Naive B cell (primary cell): ENCODE measurements around the gene BCL7B. TPM values are rescaled to one million over a fixed set of nuclear protein-coding genes. Genes with fewer than 3 reads are reported as not detected.
"Not testable (repeated sequence)": the region's sequence is repeated elsewhere in the genome, so short reads cannot be mapped to it uniquely, and the experiment has no call there.

Experiments
- ATAC-seq, 2 donors: fragments of 150-1000 bp; cut with Tn5 transposase; 2 replicates each; pipeline ENCODE4 v1.10.0; 2021; ENCODE audit warnings: low read depth in 2 of 2, mild to moderate bottlenecking in 2 of 2, moderate library complexity in 2 of 2
- DNase-seq: peaks from one replicate; pipeline ENCODE4 v3.0.0; 2022
- H3K27ac Mint-ChIP-seq, 6 donors: one replicate each; pipeline ENCODE4 v1.8.0; 2020 to 2022; ENCODE audit warnings: mild to moderate bottlenecking in 6 of 6, mixed read lengths in 6 of 6, moderate library complexity in 5 of 6, inconsistent platforms in 2 of 6
- H3K27me3 Mint-ChIP-seq, 3 donors: one replicate each; pipeline ENCODE4 v1.8.0; 2021 to 2022; ENCODE audit warnings: mixed read lengths in 3 of 3, mild to moderate bottlenecking in 1 of 3
- H3K36me3 Mint-ChIP-seq, 2 donors: one replicate each; pipeline ENCODE4 v1.8.0; 2020 to 2022; ENCODE audit warnings: mixed read lengths in 2 of 2, inconsistent platforms in 1 of 2, mild to moderate bottlenecking in 1 of 2
- H3K4me1 Mint-ChIP-seq, 3 donors: one replicate each; pipeline ENCODE4 v1.8.0; 2020 to 2022; ENCODE audit warnings: mixed read lengths in 3 of 3, inconsistent platforms in 1 of 3, mild to moderate bottlenecking in 1 of 3, moderate library complexity in 1 of 3
- H3K4me3 Mint-ChIP-seq, 8 donors: one replicate each; pipeline ENCODE4 v1.8.0; 2020 to 2022; ENCODE audit warnings: mild to moderate bottlenecking in 8 of 8, mixed read lengths in 8 of 8, moderate library complexity in 8 of 8, inconsistent platforms in 2 of 8
- H3K9me3 Mint-ChIP-seq, 7 donors: one replicate each; pipeline ENCODE4 v1.8.0; 2020 to 2022; ENCODE audit warnings: mixed read lengths in 7 of 7, mild to moderate bottlenecking in 5 of 7, inconsistent platforms in 2 of 7, moderate library complexity in 1 of 7
- polyA plus RNA-seq, 6 donors: library from polyadenylated mRNA; unstranded; fragments of 300-500 nt; fragmentation: Illumina TruSeq; gene quantifications; one replicate each; pipeline ENCODE4 v1.2.3, GENCODE V29; 2021; ENCODE audit warnings: low read depth in 6 of 6

BCL7B gene
- polyA plus RNA-seq, 6 donors from 2014 or later: 83.3 to 112 (median 88.9) TPM

GRCh38 chr7:73495507-73495906 lies 62.0 kb downstream of the BCL7B start:
- not testable (repeated sequence) for H3K27me3 Mint-ChIP-seq, DNase-seq, H3K9me3 Mint-ChIP-seq, H3K4me1 Mint-ChIP-seq, H3K4me3 Mint-ChIP-seq, H3K27ac Mint-ChIP-seq, ATAC-seq
- H3K36me3 Mint-ChIP-seq: peaks cover 25 to 36% of the 10 kb centered on the region in 2 donors

- Mint-ChIP-seq H3K36me3 (peaks cover 8 to 20% of the 10 kb centered on the region in 2 donors), H3K4me3 (no peak overlapping the region), H3K27me3 (no peaks in the 10 kb centered on the region), H3K27ac (no peak overlapping the region), H3K4me1 (peaks cover 2 to 10% (median 3%) of the 10 kb centered on the region in 3 donors), H3K9me3 (no peaks in the 10 kb centered on the region)
- ATAC-seq (no peak), DNase-seq (no peak)
Observed at GRCh38 chr7:73489976-73490375, 67.5 kb downstream of the BCL7B start.

GRCh38 chr7:73487486-73487885 lies 70.0 kb downstream of the BCL7B start:
- H3K27ac Mint-ChIP-seq: peak overlapping the region in 3 of 6 donors; percentile 65 to 75 (median 68)
- ATAC-seq (no peak), DNase-seq (no peak)
- H3K9me3 Mint-ChIP-seq: no peaks in the 10 kb centered on the region
- no peaks in the 10 kb centered on the region for H3K27me3 Mint-ChIP-seq
- peaks cover 7 to 9% of the 10 kb centered on the region in 2 donors for H3K36me3 Mint-ChIP-seq
- H3K4me1 Mint-ChIP-seq: peaks cover 2 to 6% (median 3%) of the 10 kb centered on the region in 3 donors
- H3K4me3 Mint-ChIP-seq: no peak overlapping the region

Other genes starting within 250 kb of the BCL7B start
- 10 to 100 TPM; 69.0 to 97.8 (median 86.5) TPM for gene NSUN5, start 248.9 kb downstream of the BCL7B start, polyA plus RNA-seq
- gene TRIM50, start 229.6 kb downstream of the BCL7B start, polyA plus RNA-seq: under 1 TPM in 1 of 6 donors, not detected in 5; 0.13 TPM
- gene FKBP6, start 229.5 kb downstream of the BCL7B start, polyA plus RNA-seq: not detected
- under 1 TPM in 4 of 6 donors, not detected in 2; 0.17 to 0.91 (median 0.33) TPM for gene FZD9, start 123.9 kb downstream of the BCL7B start, polyA plus RNA-seq
- gene BAZ1B, start 35.4 kb downstream of the BCL7B start, polyA plus RNA-seq: 10 to 100 TPM in 5 of 6 donors, 1 to 10 TPM in 1; 8.6 to 31.2 (median 13.5) TPM
- 10 to 100 TPM; 15.6 to 34.0 (median 21.3) TPM for gene TBL2, start 20.9 kb upstream of the BCL7B start, polyA plus RNA-seq
- gene MLXIPL, start 66.8 kb upstream of the BCL7B start, polyA plus RNA-seq: not detected
- under 1 TPM in 1 of 6 donors, not detected in 5; 0.23 TPM for gene VPS37D, start 110.1 kb upstream of the BCL7B start, polyA plus RNA-seq
- 10 to 100 TPM in 5 of 6 donors, 1 to 10 TPM in 1; 9.9 to 15.4 (median 12.2) TPM for gene DNAJC30, start 125.8 kb upstream of the BCL7B start, polyA plus RNA-seq
- 100 to 1,000 TPM; 129 to 249 (median 148) TPM for gene BUD23, start 125.9 kb upstream of the BCL7B start, polyA plus RNA-seq
- gene STX1A, start 162.0 kb upstream of the BCL7B start, polyA plus RNA-seq: 1 to 10 TPM in 2 of 6 donors, under 1 TPM in 4; 0.35 to 2.3 (median 0.84) TPM
- 10 to 100 TPM in 5 of 6 donors, not detected in 1; 10.8 to 18.9 (median 14.0) TPM for gene ABHD11, start 181.1 kb upstream of the BCL7B start, polyA plus RNA-seq
- gene CLDN3, start 212.6 kb upstream of the BCL7B start, polyA plus RNA-seq: not detected